HCT116 (cell line): Measurements from ENCODE around the gene HOXA11. TPM values are rescaled to one million over a fixed set of nuclear protein-coding genes. Genes with fewer than 3 reads are reported as not detected.
A peak's percentile ranks its signal among the peaks of the same experiment; 100 is the strongest.

Experiments
- ATAC-seq: fragments of 200-7000 bp; cut with Tn5 transposase; 2 replicates; pipeline ENCODE4 v1.9.1; 2020; ENCODE audit warnings: mild to moderate bottlenecking, moderate library complexity
- BruUV-seq: library from RNA; stranded (reverse); fragments of 400-500 nt; replicated peaks from 2 replicates; lab custom pipeline; 2021; lab: Mats Ljungman, UMichigan
- CTCF ChIA-PET: fragments of 300-600 bp; sonication (Branson Sonifier 250); formaldehyde crosslinking; loops from one replicate; lab custom pipeline; 2021; ENCODE audit warnings: antibody characterized with exemption; lab: Charles Lee
- POLR2A ChIA-PET: fragments of 300-600, 350-600 bp; sonication (Branson Sonifier 250); formaldehyde crosslinking; loops from one replicate; lab custom pipeline; 2021; ENCODE audit warnings: antibody characterized with exemption; lab: Charles Lee
- RAD21 ChIA-PET, 2 experiments: fragments of 300-600 bp; sonication (Branson Sonifier 250); formaldehyde crosslinking; loops; one replicate each; lab custom pipeline; 2023; ENCODE audit warnings: low total read pairs in 2 of 2; ENCODE audit not compliant: uncharacterized antibody in 2 of 2, unreplicated experiment in 2 of 2, low non-redundant PET in 1 of 2; lab: Charles Lee
- DNase-seq: peaks from one replicate; pipeline ENCODE4 v3.0.0-alpha.2; 2010; ENCODE audit warnings: low read depth, low spot score
- H2AFZ ChIP-seq: fragments of 200-600 bp; shearing (Covaris generic), sonication (generic); 2 replicates; pipeline ENCODE4 v1.6.1; 2017; ENCODE audit warnings: low read depth, mixed run types, mixed read lengths, antibody characterized with exemption, low read length; ENCODE audit not compliant: poor library complexity, severe bottlenecking
- H3K27ac ChIP-seq: 2 replicates; pipeline ENCODE4 v1.5.1; 2012; ENCODE audit warnings: low read depth, low read length
- H3K27me3 ChIP-seq: fragments of 200-600 bp; sonication (generic); 2 replicates; pipeline ENCODE4 v1.6.1; 2016; ENCODE audit warnings: mixed run types, low read length, mixed read lengths; ENCODE audit not compliant: insufficient read depth
- H3K36me3 ChIP-seq, 2 experiments: fragments of 200-500 bp in 1 of 2; fragments of 200-600 bp in 1 of 2; sonication (Bioruptor generic) in 1 of 2; sonication (generic) in 1 of 2; 2 replicates each; pipeline versions ENCODE4 v1.5.1 to v1.6.1; 2014 to 2016; ENCODE audit warnings: low read length in 2 of 2, inconsistent platforms in 1 of 2, mixed read lengths in 1 of 2, mixed run types in 1 of 2; ENCODE audit not compliant: insufficient read depth in 2 of 2, control insufficient read depth in 1 of 2
- H3K4me1 ChIP-seq, 2 experiments: fragments of 200-600 bp in 1 of 2; sonication (generic) in 1 of 2; 2 replicates each; pipeline versions ENCODE4 v1.5.1 to v1.6.1; 2012 to 2017; ENCODE audit warnings: low read length in 2 of 2, inconsistent platforms in 1 of 2, mild to moderate bottlenecking in 1 of 2, mixed read lengths in 1 of 2, mixed run types in 1 of 2, moderate library complexity in 1 of 2; ENCODE audit not compliant: insufficient read depth in 2 of 2, control insufficient read depth in 1 of 2
- H3K4me2 ChIP-seq: fragments of 200-600 bp; sonication (generic); 2 replicates; pipeline ENCODE4 v1.6.1; 2017; ENCODE audit warnings: mixed run types, low read length, mixed read lengths
- H3K4me3 ChIP-seq, 2 experiments: fragments of 200-600 bp in 1 of 2; sonication (generic) in 1 of 2; replicated peaks in 1 of 2; 2 replicates each; pipeline ENCODE4 v1.5.1; 2011 to 2016; ENCODE audit warnings: low read length in 2 of 2, control low read depth in 1 of 2, low read depth in 1 of 2, mild to moderate bottlenecking in 1 of 2, mixed read lengths in 1 of 2, mixed run types in 1 of 2
- H3K79me2 ChIP-seq: fragments of 200-600 bp; sonication (generic); 2 replicates; pipeline ENCODE4 v1.6.1; 2017; ENCODE audit warnings: mild to moderate bottlenecking, mixed run types, low read length, moderate library complexity, mixed read lengths; ENCODE audit not compliant: insufficient read depth
- H3K9ac ChIP-seq: fragments of 200-600 bp; sonication (generic); 2 replicates; pipeline ENCODE4 v1.6.1; 2016; ENCODE audit warnings: low read length, mixed read lengths
- H3K9me2 ChIP-seq: fragments of 200-600 bp; sonication (generic), shearing (Covaris generic); 2 replicates; pipeline ENCODE4 v1.6.1; 2017; ENCODE audit warnings: mixed run types, mild to moderate bottlenecking, moderate library complexity; ENCODE audit not compliant: insufficient read depth
- H3K9me3 ChIP-seq, 2 experiments: fragments of 200-500 bp in 1 of 2; fragments of 200-600 bp in 1 of 2; sonication (Bioruptor generic) in 1 of 2; sonication (generic) in 1 of 2; 2 replicates each; pipeline ENCODE4 v1.6.1; 2014 to 2017; ENCODE audit warnings: low read length in 2 of 2, mixed read lengths in 2 of 2, inconsistent platforms in 1 of 2, low read depth in 1 of 2, mild to moderate bottlenecking in 1 of 2, mixed run types in 1 of 2, moderate library complexity in 1 of 2; ENCODE audit not compliant: control insufficient read depth in 1 of 2, insufficient read depth in 1 of 2
- H4K20me1 ChIP-seq: fragments of 200-600 bp; sonication (generic), shearing (Covaris generic); 2 replicates; pipeline ENCODE4 v1.6.1; 2017; ENCODE audit warnings: mixed run types, mild to moderate bottlenecking, moderate library complexity; ENCODE audit not compliant: insufficient read depth
- CBX3 ChIP-seq: IDR thresholded peaks from 2 replicates; pipeline ENCODE4 v1.6.1; 2012; ENCODE audit warnings: low read depth
- CEBPB ChIP-seq: IDR thresholded peaks from 2 replicates; pipeline ENCODE4 v1.6.1; 2012; ENCODE audit warnings: low read depth
- EGR1 ChIP-seq: IDR thresholded peaks from 2 replicates; pipeline ENCODE4 v1.6.1; 2012; ENCODE audit warnings: low read depth
- ELF1 ChIP-seq: IDR thresholded peaks from 2 replicates; pipeline ENCODE4 v1.6.1; 2012; ENCODE audit warnings: low read depth, borderline replicate concordance
- EZH2phosphoT487 ChIP-seq: fragments of 200-600 bp; IDR thresholded peaks from 2 replicates; pipeline ENCODE4 v1.6.1; 2018; ENCODE audit warnings: antibody characterized with exemption, borderline replicate concordance
- FOSL1 ChIP-seq: IDR thresholded peaks from 2 replicates; pipeline ENCODE4 v1.6.1; 2012; ENCODE audit warnings: low read depth
- POLR2A ChIP-seq: IDR thresholded peaks from 2 replicates; pipeline ENCODE4 v1.7.0; 2011; ENCODE audit warnings: borderline replicate concordance; ENCODE audit not compliant: insufficient read depth, insufficient read length; ENCODE audit errors: extremely low read depth
- POLR2AphosphoS5 ChIP-seq: IDR thresholded peaks from 2 replicates; pipeline ENCODE4 v1.6.1; 2011; ENCODE audit warnings: mild to moderate bottlenecking, low read depth, low read length, moderate library complexity
- RAD21 ChIP-seq: IDR thresholded peaks from 2 replicates; pipeline ENCODE4 v1.6.1; 2012; ENCODE audit warnings: low read depth, mild to moderate bottlenecking
- REST ChIP-seq: IDR thresholded peaks from 2 replicates; pipeline ENCODE4 v1.6.1; 2012; ENCODE audit warnings: low read depth
- ZBTB33 ChIP-seq: IDR thresholded peaks from 2 replicates; pipeline ENCODE4 v1.6.1; 2011; ENCODE audit warnings: mild to moderate bottlenecking, low read length, moderate library complexity; ENCODE audit not compliant: insufficient replicate concordance; ENCODE audit errors: extremely low read depth
- ZFX ChIP-seq: fragments of 450-650 bp; IDR thresholded peaks from 2 replicates; pipeline ENCODE4 v1.6.1; 2017
- intact Hi-C: fragments of 100-400 bp; cut with micrococcal nuclease; formaldehyde crosslinking; loops from 2 replicates; pipeline ENCODE4 v1.10.0; 2022
- total RNA-seq: library from RNA; stranded (reverse); gene quantifications from one replicate; pipeline ENCODE4 v1.2.1, GENCODE V29; 2021; ENCODE audit not compliant: unreplicated experiment
- TF ChIP-seq, protein P1 (sequence below), 3 experiments: fragments of 200-600 bp in 1 of 3; sonication (generic) in 1 of 3; IDR thresholded peaks in 2 of 3; conservative IDR thresholded peaks in 1 of 3; 2 replicates each; pipeline ENCODE4 v1.5.1; 2012 to 2017; ENCODE audit warnings: low read depth in 2 of 3, low read length in 2 of 3, antibody characterized with exemption in 1 of 3, borderline replicate concordance in 1 of 3, control low read depth in 1 of 3, mild to moderate bottlenecking in 1 of 3, mixed read lengths in 1 of 3, mixed run types in 1 of 3, moderate library complexity in 1 of 3; ENCODE audit not compliant: insufficient read depth in 1 of 3
- TF ChIP-seq, protein P2 (sequence below): IDR thresholded peaks from 2 replicates; pipeline ENCODE4 v1.6.1; 2012

Gene HOXA11
- total RNA-seq, 1 experiment from 2014 or later, result 6.8 TPM

GRCh38 chr7:27185854-27186667, 1.0 kb upstream of the HOXA11 start:
- Histone ChIP-seq H3K9ac (no peak overlapping the region), H3K36me3 (no peaks in the 10 kb centered on the region), H3K9me3 (no peaks in the 10 kb centered on the region), H2AFZ (no peak overlapping the region), H3K4me1 (peaks cover 18 to 32% of the 10 kb centered on the region in 2 experiments), H3K27ac (no peak overlapping the region), H3K27me3 (no peaks in the 10 kb centered on the region), H3K79me2 (peaks cover 19% of the 10 kb centered on the region; the same call in 1 of the 2 replicates)
- BruUV-seq, result no TSS peak
- intact Hi-C loops, result no loop called here
- ATAC-seq, result no peak
- POLR2A ChIA-PET, result interaction anchor here (1.1 kb wide), 1 partner anchor 15 kb away, joined by 3 read pairs; no protein-coding TSS in a partner anchor
- TF ChIP-seq POLR2A, result no peak
- TF ChIP-seq ZFX, result no peak
- TF ChIP-seq EGR1, result no peak
- TF ChIP-seq, protein P1, sequence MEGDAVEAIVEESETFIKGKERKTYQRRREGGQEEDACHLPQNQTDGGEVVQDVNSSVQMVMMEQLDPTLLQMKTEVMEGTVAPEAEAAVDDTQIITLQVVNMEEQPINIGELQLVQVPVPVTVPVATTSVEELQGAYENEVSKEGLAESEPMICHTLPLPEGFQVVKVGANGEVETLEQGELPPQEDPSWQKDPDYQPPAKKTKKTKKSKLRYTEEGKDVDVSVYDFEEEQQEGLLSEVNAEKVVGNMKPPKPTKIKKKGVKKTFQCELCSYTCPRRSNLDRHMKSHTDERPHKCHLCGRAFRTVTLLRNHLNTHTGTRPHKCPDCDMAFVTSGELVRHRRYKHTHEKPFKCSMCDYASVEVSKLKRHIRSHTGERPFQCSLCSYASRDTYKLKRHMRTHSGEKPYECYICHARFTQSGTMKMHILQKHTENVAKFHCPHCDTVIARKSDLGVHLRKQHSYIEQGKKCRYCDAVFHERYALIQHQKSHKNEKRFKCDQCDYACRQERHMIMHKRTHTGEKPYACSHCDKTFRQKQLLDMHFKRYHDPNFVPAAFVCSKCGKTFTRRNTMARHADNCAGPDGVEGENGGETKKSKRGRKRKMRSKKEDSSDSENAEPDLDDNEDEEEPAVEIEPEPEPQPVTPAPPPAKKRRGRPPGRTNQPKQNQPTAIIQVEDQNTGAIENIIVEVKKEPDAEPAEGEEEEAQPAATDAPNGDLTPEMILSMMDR (IDR thresholded peaks at IDR 0.05 in 2 of 3, conservative IDR thresholded peaks at IDR 0.05 in 1 of 3; ENCODE audit: borderline replicate concordance in 1 of 3, insufficient read depth in 1 of 3, low read depth in 2 of 3, low read length in 2 of 3), result no peak
- TF ChIP-seq ZBTB33, result no peak
- no peak for TF ChIP-seq FOSL1
- no peak for TF ChIP-seq RAD21
- no peak for TF ChIP-seq EZH2phosphoT487
- TF ChIP-seq REST, result no peak
- TF ChIP-seq CEBPB, result no peak
- no peak for TF ChIP-seq ELF1
- no peak for TF ChIP-seq CBX3
- TF ChIP-seq, protein P2, sequence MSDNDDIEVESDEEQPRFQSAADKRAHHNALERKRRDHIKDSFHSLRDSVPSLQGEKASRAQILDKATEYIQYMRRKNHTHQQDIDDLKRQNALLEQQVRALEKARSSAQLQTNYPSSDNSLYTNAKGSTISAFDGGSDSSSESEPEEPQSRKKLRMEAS, result no peak
- no peak for TF ChIP-seq POLR2AphosphoS5
- TF ChIP-seq, all 23 proteins: peak for 0
- H3K9me2 ChIP-seq, result no peaks in the 10 kb centered on the region
- no peak overlapping the region for H3K4me3 ChIP-seq
- no peak for DNase-seq
- ChIA-PET RAD21 (no interaction called here), CTCF (interaction anchor here (2.0 to 2.2 kb wide), 2 partner anchors 10 to 908 kb away, joined by 7 to 8 read pairs; no protein-coding TSS in a partner anchor)
- no peaks in the 10 kb centered on the region for H4K20me1 ChIP-seq
- H3K4me2 ChIP-seq, result peak overlapping the region; percentile 100; the same call in 1 of the 2 replicates
